Retinal pigment epithelial cell (primary cell): ENCODE data around the gene CTSH.

Experiments used
- DNase-seq: peaks from one replicate; pipeline ENCODE4 v3.0.0-alpha.2; 2010; ENCODE audit warnings: low read depth
- H3K4me3 ChIP-seq: 2 replicates; pipeline ENCODE4 v1.5.1; 2011; ENCODE audit warnings: mild to moderate bottlenecking, low read length, control low read depth, moderate library complexity
- TF ChIP-seq, protein P1 (sequence below): conservative IDR thresholded peaks from 2 replicates; pipeline ENCODE4 v1.5.1; 2011; ENCODE audit warnings: low read depth, low read length, control low read depth, inconsistent platforms

Gene CTSH

GRCh38 chr15:78925956-78926743, 18.7 kb downstream of the CTSH start:
- DNase-seq, result no peak
- no peak overlapping the region for H3K4me3 ChIP-seq
- TF ChIP-seq, protein P1, sequence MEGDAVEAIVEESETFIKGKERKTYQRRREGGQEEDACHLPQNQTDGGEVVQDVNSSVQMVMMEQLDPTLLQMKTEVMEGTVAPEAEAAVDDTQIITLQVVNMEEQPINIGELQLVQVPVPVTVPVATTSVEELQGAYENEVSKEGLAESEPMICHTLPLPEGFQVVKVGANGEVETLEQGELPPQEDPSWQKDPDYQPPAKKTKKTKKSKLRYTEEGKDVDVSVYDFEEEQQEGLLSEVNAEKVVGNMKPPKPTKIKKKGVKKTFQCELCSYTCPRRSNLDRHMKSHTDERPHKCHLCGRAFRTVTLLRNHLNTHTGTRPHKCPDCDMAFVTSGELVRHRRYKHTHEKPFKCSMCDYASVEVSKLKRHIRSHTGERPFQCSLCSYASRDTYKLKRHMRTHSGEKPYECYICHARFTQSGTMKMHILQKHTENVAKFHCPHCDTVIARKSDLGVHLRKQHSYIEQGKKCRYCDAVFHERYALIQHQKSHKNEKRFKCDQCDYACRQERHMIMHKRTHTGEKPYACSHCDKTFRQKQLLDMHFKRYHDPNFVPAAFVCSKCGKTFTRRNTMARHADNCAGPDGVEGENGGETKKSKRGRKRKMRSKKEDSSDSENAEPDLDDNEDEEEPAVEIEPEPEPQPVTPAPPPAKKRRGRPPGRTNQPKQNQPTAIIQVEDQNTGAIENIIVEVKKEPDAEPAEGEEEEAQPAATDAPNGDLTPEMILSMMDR, result no peak

DNA sequence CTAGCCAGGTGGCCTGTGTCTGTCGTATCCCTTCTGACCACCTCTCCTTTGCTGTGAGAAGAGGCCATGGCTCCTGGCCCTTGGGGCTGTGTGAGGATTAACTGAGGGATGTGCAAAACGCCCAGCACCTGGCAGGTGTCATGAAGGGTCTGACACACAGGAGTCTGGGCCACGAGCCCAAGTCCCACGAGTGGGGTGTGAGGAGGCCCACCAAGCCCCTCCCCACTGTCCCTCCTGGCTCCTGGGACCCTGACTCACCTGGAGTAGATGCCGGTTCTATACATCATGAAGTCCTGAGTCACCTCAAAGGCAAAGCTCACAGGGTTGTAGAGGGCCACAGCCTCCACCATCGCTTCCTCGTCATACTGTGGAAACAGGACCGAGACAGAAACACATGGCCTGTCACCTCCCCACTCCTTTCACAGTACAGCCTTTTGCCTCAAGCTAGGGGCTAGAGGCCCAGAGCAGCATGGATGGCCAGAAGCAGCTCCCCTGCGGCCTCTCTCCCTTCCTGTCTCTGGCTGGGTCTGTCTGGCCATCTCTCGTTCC, 19.7 kb downstream of the CTSH start:
- TF ChIP-seq, protein P1, result no peak
- H3K4me3 ChIP-seq, result no peak overlapping the region
- DNase-seq, result no peak

GRCh38 chr15:78923480-78924360, 21.1 kb downstream of the CTSH start:
- DNase-seq, result no peak
- TF ChIP-seq, protein P1, result no peak
- H3K4me3 ChIP-seq, result no peak overlapping the region

DNA sequence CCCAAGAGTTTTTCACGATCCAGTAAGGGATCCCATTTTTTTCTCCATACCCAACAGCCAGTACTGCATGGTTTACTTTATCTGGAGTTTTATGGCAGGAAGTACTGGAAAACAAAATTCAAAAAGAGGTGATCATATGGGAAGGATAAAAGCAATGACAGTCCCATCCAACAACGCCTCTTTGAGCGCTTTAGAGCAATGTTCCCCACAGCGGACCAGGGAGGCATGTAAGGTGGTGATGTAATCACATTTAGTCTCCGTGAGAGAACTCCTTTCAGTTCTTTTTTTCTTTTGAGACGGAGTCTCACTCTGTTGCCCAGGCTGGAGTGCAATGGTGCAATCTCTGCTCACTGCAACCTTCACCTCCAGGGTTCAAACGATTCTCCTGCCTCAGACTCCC, 21.8 kb downstream of the CTSH start:
- TF ChIP-seq, protein P1, result no peak
- H3K4me3 ChIP-seq, result no peak overlapping the region
- DNase-seq, result no peak

DNA sequence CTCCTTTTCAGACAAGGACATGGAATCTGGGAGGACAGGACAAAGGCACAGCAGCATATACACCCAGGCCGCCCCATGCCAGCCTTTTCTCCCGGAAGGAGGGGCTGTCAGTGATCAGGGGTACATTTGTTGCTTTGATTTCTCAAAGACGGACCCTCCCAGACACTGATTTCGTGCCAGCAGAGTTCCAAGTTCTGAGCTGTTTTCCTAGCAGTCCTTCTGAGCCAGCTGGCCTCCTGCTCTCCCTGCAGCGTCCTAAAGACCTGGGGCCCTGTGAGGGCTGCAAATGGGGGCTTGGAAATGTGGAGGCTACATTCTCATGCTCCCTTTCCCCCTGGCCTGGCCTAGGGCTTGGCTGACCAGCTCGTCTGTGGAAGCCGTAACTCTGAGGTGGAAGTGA, 22.3 kb downstream of the CTSH start:
- TF ChIP-seq, protein P1, result no peak
- no peak for DNase-seq
- H3K4me3 ChIP-seq, result no peak overlapping the region

- TF ChIP-seq, protein P1, result no peak
- DNase-seq, result no peak
- H3K4me3 ChIP-seq, result no peak overlapping the region
These were observed 22.9 kb downstream of the CTSH start for GRCh38 chr15:78921940-78922339.

DNA sequence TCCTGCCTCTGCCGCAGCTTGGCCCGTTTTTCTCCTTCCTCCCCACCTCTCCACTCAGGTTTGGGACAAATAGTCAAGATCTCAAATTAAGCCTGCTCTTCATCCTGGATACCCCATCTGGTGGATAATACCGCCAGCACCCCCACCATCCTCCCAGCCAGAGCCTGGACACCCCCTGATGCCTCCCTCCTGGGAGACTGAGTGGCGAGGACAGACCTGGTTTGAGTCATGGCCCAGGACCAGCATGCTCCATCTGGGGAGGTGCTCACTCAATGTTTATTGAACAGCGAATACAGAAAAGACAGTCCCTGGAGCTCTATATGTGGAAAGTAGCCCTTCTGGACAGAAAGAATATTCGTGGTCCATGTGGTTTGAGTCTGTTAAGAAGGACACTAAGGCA, 23.3 kb downstream of the CTSH start:
- TF ChIP-seq, protein P1, result no peak

More for the DNA sequence above, 23.3 kb downstream of the CTSH start:
- no peak overlapping the region for H3K4me3 ChIP-seq
- DNase-seq, result no peak
